ENCODE data around the gene FTH1. TPM values are rescaled to one million over a fixed set of nuclear protein-coding genes. Genes with fewer than 3 reads are reported as not detected.

The FTH1 gene
- total RNA-seq, 1 donor from 2014 or later = 885 TPM

- no peaks in the 10 kb centered on the region for H3K36me3 Mint-ChIP-seq (ENCODE audit: unreplicated experiment)
- DNase-seq = no peak
- no peaks in the 10 kb centered on the region for H3K4me1 Mint-ChIP-seq (ENCODE audit: low read depth, unreplicated experiment)
- H3K27ac Mint-ChIP-seq (ENCODE audit: unreplicated experiment) = no peak overlapping the region
- no peaks in the 10 kb centered on the region for H3K27me3 Mint-ChIP-seq (ENCODE audit: unreplicated experiment)
- H3K9me3 Mint-ChIP-seq (ENCODE audit: unreplicated experiment) = peaks cover 5% of the 10 kb centered on the region
- no peak for TF ChIP-seq CTCF (IDR thresholded peaks at IDR 0.05; ENCODE audit: partially characterized antibody, unreplicated experiment)
- H3K4me3 Mint-ChIP-seq (ENCODE audit: unreplicated experiment) = no peak overlapping the region
Observed at GRCh38 chr11:61924064-61924455, 43.4 kb downstream of the FTH1 start.

GRCh38 chr11:61923166-61924063 is 44.0 kb downstream of the FTH1 start:
- peak; percentile 31 for DNase-seq
- no peaks in the 10 kb centered on the region for H3K4me1 Mint-ChIP-seq (ENCODE audit: low read depth, unreplicated experiment)
- peaks cover under 1% of the 10 kb centered on the region for H3K27me3 Mint-ChIP-seq (ENCODE audit: unreplicated experiment)
- H3K27ac Mint-ChIP-seq (ENCODE audit: unreplicated experiment) = no peak overlapping the region
- TF ChIP-seq CTCF (IDR thresholded peaks at IDR 0.05; ENCODE audit: partially characterized antibody, unreplicated experiment) = no peak
- no peaks in the 10 kb centered on the region for H3K36me3 Mint-ChIP-seq (ENCODE audit: unreplicated experiment)
- H3K9me3 Mint-ChIP-seq (ENCODE audit: unreplicated experiment) = peaks cover 8% of the 10 kb centered on the region
- H3K4me3 Mint-ChIP-seq (ENCODE audit: unreplicated experiment) = no peak overlapping the region

- Mint-ChIP-seq H3K27ac (ENCODE audit: unreplicated experiment) (no peak overlapping the region), H3K4me1 (ENCODE audit: low read depth, unreplicated experiment) (no peaks in the 10 kb centered on the region), H3K9me3 (ENCODE audit: unreplicated experiment) (peaks cover 10% of the 10 kb centered on the region), H3K27me3 (ENCODE audit: unreplicated experiment) (peaks cover 5% of the 10 kb centered on the region), H3K4me3 (ENCODE audit: unreplicated experiment) (no peak overlapping the region), H3K36me3 (ENCODE audit: unreplicated experiment) (no peaks in the 10 kb centered on the region)
- DNase-seq = peak; percentile 16
- TF ChIP-seq CTCF (IDR thresholded peaks at IDR 0.05; ENCODE audit: partially characterized antibody, unreplicated experiment) = no peak
Observed at GRCh38 chr11:61922539-61922938, 44.9 kb downstream of the FTH1 start.

GRCh38 chr11:61921446-61921845 is 46.0 kb downstream of the FTH1 start:
- DNase-seq = no peak
- H3K4me3 Mint-ChIP-seq (ENCODE audit: unreplicated experiment) = no peak overlapping the region
- H3K27ac Mint-ChIP-seq (ENCODE audit: unreplicated experiment) = no peak overlapping the region
- H3K9me3 Mint-ChIP-seq (ENCODE audit: unreplicated experiment) = peaks cover 10% of the 10 kb centered on the region
- no peak for TF ChIP-seq CTCF (IDR thresholded peaks at IDR 0.05; ENCODE audit: partially characterized antibody, unreplicated experiment)
- H3K27me3 Mint-ChIP-seq (ENCODE audit: unreplicated experiment) = peaks cover 6% of the 10 kb centered on the region
- H3K4me1 Mint-ChIP-seq (ENCODE audit: low read depth, unreplicated experiment) = no peaks in the 10 kb centered on the region
- H3K36me3 Mint-ChIP-seq (ENCODE audit: unreplicated experiment) = no peaks in the 10 kb centered on the region
